Spleen (tissue), 7 donors: ENCODE data around the gene ATAD1.
"Not testable (repeated sequence)": the region's sequence is repeated elsewhere in the genome, so short reads cannot be mapped to it uniquely, and the experiment has no call there.

Experiments
- POLR2A ChIP-seq, 3 donors: fragments of 450-650 bp; IDR thresholded peaks; one replicate each; pipeline ENCODE4 v1.5.1; 2017; ENCODE audit warnings: antibody characterized with exemption in 3 of 3, mild to moderate bottlenecking in 1 of 3
- POLR2AphosphoS5 ChIP-seq, 3 donors: sonication (generic); formaldehyde crosslinking; IDR thresholded peaks; one replicate each; pipeline ENCODE4 v1.5.1; 2017; ENCODE audit warnings: antibody characterized with exemption in 3 of 3
- TF ChIP-seq, protein P1 (sequence below), 11 experiments: fragments of 200-600 bp in 7 of 11; fragments of 450-650 bp in 4 of 11; sonication (generic) in 4 of 11; IDR thresholded peaks in 8 of 11; conservative IDR thresholded peaks in 3 of 11; 1 replicate in 7 of 11; 2 replicates in 4 of 11; pipeline versions ENCODE4 v1.4.0 to v1.8.0; 2016 to 2021; ENCODE audit warnings: antibody characterized with exemption in 11 of 11, inconsistent platforms in 4 of 11, mild to moderate bottlenecking in 1 of 11
- donor health status: DM: no; HTN: no; CAD: no; lungs with moderate emphysema.
- donor health status: DM: no; HTN: no; CAD: no.
- donor health status: DM: no; HTN: no; CAD: no.

DNA sequence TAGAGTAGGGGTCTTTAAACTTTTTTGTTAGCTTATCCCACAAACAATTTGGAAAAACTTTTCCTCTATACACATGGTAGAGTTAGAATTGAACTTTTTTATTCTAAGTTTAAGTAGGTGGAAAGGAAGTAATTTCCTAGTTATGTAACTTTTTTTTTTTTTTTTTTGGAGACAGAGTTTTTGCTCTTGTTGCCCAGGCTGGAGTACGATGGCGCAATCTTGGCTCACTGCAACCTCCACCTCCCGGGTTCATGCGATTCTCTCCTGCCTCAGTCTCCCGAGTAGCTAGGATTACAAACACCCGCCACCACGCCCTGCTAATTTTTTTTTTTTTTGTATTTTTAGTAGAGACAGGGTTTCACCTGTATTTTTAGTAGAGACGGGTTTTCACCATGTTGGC, 28.7 kb upstream of the ATAD1 start:
- not testable (repeated sequence) for TF ChIP-seq POLR2A, POLR2AphosphoS5 (IDR thresholded peaks at IDR 0.05)
- TF ChIP-seq, protein P1, sequence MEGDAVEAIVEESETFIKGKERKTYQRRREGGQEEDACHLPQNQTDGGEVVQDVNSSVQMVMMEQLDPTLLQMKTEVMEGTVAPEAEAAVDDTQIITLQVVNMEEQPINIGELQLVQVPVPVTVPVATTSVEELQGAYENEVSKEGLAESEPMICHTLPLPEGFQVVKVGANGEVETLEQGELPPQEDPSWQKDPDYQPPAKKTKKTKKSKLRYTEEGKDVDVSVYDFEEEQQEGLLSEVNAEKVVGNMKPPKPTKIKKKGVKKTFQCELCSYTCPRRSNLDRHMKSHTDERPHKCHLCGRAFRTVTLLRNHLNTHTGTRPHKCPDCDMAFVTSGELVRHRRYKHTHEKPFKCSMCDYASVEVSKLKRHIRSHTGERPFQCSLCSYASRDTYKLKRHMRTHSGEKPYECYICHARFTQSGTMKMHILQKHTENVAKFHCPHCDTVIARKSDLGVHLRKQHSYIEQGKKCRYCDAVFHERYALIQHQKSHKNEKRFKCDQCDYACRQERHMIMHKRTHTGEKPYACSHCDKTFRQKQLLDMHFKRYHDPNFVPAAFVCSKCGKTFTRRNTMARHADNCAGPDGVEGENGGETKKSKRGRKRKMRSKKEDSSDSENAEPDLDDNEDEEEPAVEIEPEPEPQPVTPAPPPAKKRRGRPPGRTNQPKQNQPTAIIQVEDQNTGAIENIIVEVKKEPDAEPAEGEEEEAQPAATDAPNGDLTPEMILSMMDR (IDR thresholded peaks at IDR 0.05 in 8 of 11, conservative IDR thresholded peaks at IDR 0.05 in 3 of 11) = not testable (repeated sequence)
